IMR-90 (cell line): ENCODE results near the gene JADE3. TPM values are rescaled to one million over a fixed set of nuclear protein-coding genes. Genes with fewer than 3 reads are reported as not detected.

Source experiments
- ATAC-seq: fragments of 200-7000 bp; cut with Tn5 transposase; 2 replicates; pipeline ENCODE4 v1.9.1; 2020; ENCODE audit warnings: low read depth, mild to moderate bottlenecking, moderate library complexity
- Bru-seq: library from RNA; stranded (reverse); fragments of 400-500 nt; gene quantifications from one replicate; lab custom pipeline; 2021; lab: Mats Ljungman, UMichigan
- BruChase-seq, 2 experiments: library from RNA; stranded (reverse); fragments of 400-500 nt; gene quantifications; one replicate each; lab custom pipeline; 2021; lab: Mats Ljungman, UMichigan
- BruUV-seq: library from RNA; stranded (reverse); fragments of 400-500 nt; replicated peaks from 2 replicates; lab custom pipeline; 2021; lab: Mats Ljungman, UMichigan
- CTCF ChIA-PET: fragments of 300-600 bp; formaldehyde crosslinking; extraction: SDS; loops from one replicate; lab custom pipeline; 2021; ENCODE audit warnings: antibody characterized with exemption; lab: Yijun Ruan, JAX
- POLR2A ChIA-PET: fragments of 300-600 bp; sonication (Branson Sonifier 250); formaldehyde crosslinking; loops from one replicate; lab custom pipeline; 2022; ENCODE audit warnings: antibody characterized with exemption; ENCODE audit not compliant: unreplicated experiment; lab: Charles Lee
- DNase-seq: peaks from one replicate; pipeline ENCODE4 v3.0.0; 2013
- H2AFZ ChIP-seq: replicated peaks from 2 replicates; pipeline ENCODE3; 2013; ENCODE audit warnings: low read length, mild to moderate bottlenecking; ENCODE audit not compliant: poor library complexity
- H2AK5ac ChIP-seq: 2 replicates; pipeline ENCODE4 v1.6.1; 2013; ENCODE audit warnings: low read depth, low read length, inconsistent platforms
- H2AK9ac ChIP-seq: replicated peaks from 2 replicates; pipeline ENCODE3; 2013; ENCODE audit warnings: mild to moderate bottlenecking, low read depth, low read length, moderate library complexity; ENCODE audit not compliant: poor library complexity
- H2BK120ac ChIP-seq: 2 replicates; pipeline ENCODE4 v1.6.1; 2013; ENCODE audit warnings: low read depth, low read length, inconsistent platforms
- H2BK15ac ChIP-seq: 3 replicates; pipeline ENCODE4 v1.6.1; 2013; ENCODE audit warnings: low read depth, low read length, inconsistent platforms
- H2BK20ac ChIP-seq: 2 replicates; pipeline ENCODE4 v1.6.1; 2013; ENCODE audit warnings: low read depth, mild to moderate bottlenecking, inconsistent platforms, low read length, moderate library complexity
- H2BK5ac ChIP-seq: 2 replicates; pipeline ENCODE4 v1.6.1; 2013; ENCODE audit warnings: mild to moderate bottlenecking, low read depth, low read length, inconsistent platforms; ENCODE audit not compliant: poor library complexity, severe bottlenecking
- H3K14ac ChIP-seq: replicated peaks from 2 replicates; pipeline ENCODE4 v1.6.1; 2013; ENCODE audit warnings: low read depth, low read length, inconsistent platforms
- H3K18ac ChIP-seq: 2 replicates; pipeline ENCODE4 v1.6.1; 2013; ENCODE audit warnings: low read depth, low read length, control low read depth
- H3K23ac ChIP-seq: 2 replicates; pipeline ENCODE4 v1.6.1; 2013; ENCODE audit warnings: low read depth, low read length, inconsistent platforms
- H3K27ac ChIP-seq: 2 replicates; pipeline ENCODE4 v1.5.1; 2013; ENCODE audit warnings: mild to moderate bottlenecking, control low read depth, low read length; ENCODE audit not compliant: insufficient read depth
- H3K27me3 ChIP-seq: 2 replicates; pipeline ENCODE4 v1.6.1; 2013; ENCODE audit warnings: low read length; ENCODE audit not compliant: control insufficient read depth, insufficient read depth
- H3K36me3 ChIP-seq: 2 replicates; pipeline ENCODE4 v1.6.1; 2013; ENCODE audit warnings: low read length, mixed read lengths; ENCODE audit not compliant: control insufficient read depth, insufficient read depth
- H3K4ac ChIP-seq: 2 replicates; pipeline ENCODE4 v1.6.1; 2013; ENCODE audit warnings: low read depth, low read length, inconsistent platforms
- H3K4me1 ChIP-seq: 2 replicates; pipeline ENCODE4 v1.6.1; 2013; ENCODE audit warnings: low read length, mixed read lengths; ENCODE audit not compliant: control insufficient read depth, insufficient read depth
- H3K4me2 ChIP-seq: 2 replicates; pipeline ENCODE4 v1.6.1; 2013; ENCODE audit warnings: low read depth, mild to moderate bottlenecking, control low read depth, low read length, moderate library complexity
- H3K4me3 ChIP-seq: 2 replicates; pipeline ENCODE4 v1.5.1; 2013; ENCODE audit warnings: low read depth, mild to moderate bottlenecking, control low read depth, low read length, moderate library complexity; ENCODE audit not compliant: insufficient read depth
- H3K56ac ChIP-seq: 2 replicates; pipeline ENCODE4 v1.6.1; 2013; ENCODE audit warnings: low read length, inconsistent platforms; ENCODE audit not compliant: insufficient read depth; ENCODE audit errors: extremely low read depth
- H3K79me1 ChIP-seq, 2 experiments: 2 replicates each; pipeline ENCODE4 v1.6.1; 2013; ENCODE audit warnings: low read length in 2 of 2, inconsistent platforms in 1 of 2, low read depth in 1 of 2
- H3K9ac ChIP-seq: 2 replicates; pipeline ENCODE4 v1.6.1; 2013; ENCODE audit warnings: low read depth, low read length, control low read depth
- H3K9me1 ChIP-seq: 2 replicates; pipeline ENCODE4 v1.6.1; 2013; ENCODE audit warnings: low read length, inconsistent platforms; ENCODE audit not compliant: insufficient read depth
- H3K9me3 ChIP-seq: 2 replicates; pipeline ENCODE4 v1.6.1; 2013; ENCODE audit warnings: low read length; ENCODE audit not compliant: control insufficient read depth, insufficient read depth
- H4K20me1 ChIP-seq: 2 replicates; pipeline ENCODE4 v1.6.1; 2013; ENCODE audit warnings: low read length, inconsistent platforms; ENCODE audit not compliant: insufficient read depth
- H4K5ac ChIP-seq: 2 replicates; pipeline ENCODE4 v1.6.1; 2013; ENCODE audit warnings: mild to moderate bottlenecking, low read depth, low read length, control low read depth
- H4K8ac ChIP-seq, 2 experiments: 2 replicates each; pipeline ENCODE4 v1.6.1; 2013; ENCODE audit warnings: low read depth in 2 of 2, low read length in 2 of 2, control low read depth in 1 of 2, inconsistent platforms in 1 of 2
- H4K91ac ChIP-seq: 2 replicates; pipeline ENCODE4 v1.6.1; 2013; ENCODE audit warnings: low read depth, low read length, inconsistent platforms; ENCODE audit not compliant: insufficient read depth
- CHD1 ChIP-seq: IDR thresholded peaks from 2 replicates; pipeline ENCODE4 v1.6.1; 2012; ENCODE audit warnings: low read depth, low read length, improper control_type of control experiment
- FOS ChIP-seq: fragments of 150-350 bp; IDR thresholded peaks from 2 replicates; pipeline ENCODE4 v1.6.1; 2016; ENCODE audit warnings: low read depth, low read length
- NFE2L2 ChIP-seq: fragments of 150-350 bp; IDR thresholded peaks from 2 replicates; pipeline ENCODE4 v1.6.1; 2016; ENCODE audit warnings: low read depth, mild to moderate bottlenecking, low read length
- RFX5 ChIP-seq: IDR thresholded peaks from 2 replicates; pipeline ENCODE4 v1.8.0; 2012; ENCODE audit warnings: low read depth, mild to moderate bottlenecking, low read length, moderate library complexity
- SMC3 ChIP-seq: fragments of 150-350 bp; IDR thresholded peaks from 2 replicates; pipeline ENCODE4 v1.6.1; 2016; ENCODE audit warnings: low read depth, mild to moderate bottlenecking, antibody characterized with exemption, low read length, moderate library complexity
- WGBS, 2 experiments: methylation state at CpG; one replicate each; pipeline versions ENCODE4 v1.1.5 to v1.1.7; 2013; ENCODE audit warnings: missing lambda C conversion rate in 2 of 2; ENCODE audit not compliant: insufficient read length in 1 of 2; ENCODE audit errors: extremely low coverage in 2 of 2; 5-methylcytosine and 5-hydroxymethylcytosine counted together
- dilution Hi-C: fragments of 300-500 bp; cut with HindIII; formaldehyde crosslinking; loops from one replicate; pipeline ENCODE4 v1.14.3; 2018; ENCODE audit warnings: low sequenced_read_pairs; ENCODE audit not compliant: unreplicated experiment
- in situ Hi-C: fragments of 300-500 bp; cut with MboI; formaldehyde crosslinking; loops from 3 replicates; pipeline ENCODE4 v1.14.3; 2019; ENCODE audit warnings: low sequenced_read_pairs, inconsistent platforms, mixed read lengths
- intact Hi-C: fragments of 100-400 bp; cut with micrococcal nuclease; formaldehyde crosslinking; loops from 2 replicates; pipeline ENCODE4 v1.10.0; 2022
- long read RNA-seq: library from polyadenylated mRNA; unstranded; transcript quantifications from one replicate; pipeline ENCODE4 v2.0.0, GENCODE V29; 2021; ENCODE audit not compliant: unreplicated experiment
- polyA plus RNA-seq, 3 experiments: library from polyadenylated mRNA; depleted of rRNA; stranded (reverse); fragments of >200 nt; gene quantifications; 2 replicates each; pipeline ENCODE4 v1.2.3, GENCODE V29; 2012; ENCODE audit warnings: low replicate concordance in 1 of 3
- total RNA-seq: library from RNA; depleted of rRNA; stranded (reverse); fragments of >200 nt; gene quantifications from 2 replicates; pipeline ENCODE4 v1.2.3, GENCODE V29; 2012; rRNA removed

Gene JADE3
- total RNA-seq (4.4 and 4.7 TPM in 2 replicates), polyA plus RNA-seq (2012; rRNA removed) (1.7 and 2.1 TPM in 2 replicates), Bru-seq, nascent RNA (percentile 52 among the genes with signal in this experiment), BruChase-seq, experiment 1, labeled RNA remaining after a 6-hour chase (percentile 53 among the genes with signal in this experiment), BruChase-seq, experiment 2, labeled RNA remaining after a 2-hour chase (percentile 57 among the genes with signal in this experiment)
- polyA plus RNA-seq (2012; cell fraction: cytosol; rRNA removed): 0.47 and 0.84 TPM in 2 replicates
- polyA plus RNA-seq (2012; cell fraction: nucleus; rRNA removed; ENCODE audit: low replicate concordance): 0.65 and 2.9 TPM in 2 replicates
- long read RNA-seq, full-length matches to known transcripts: 2 of 3 reads
- long read RNA-seq, partial matches to known transcripts: 0 of 3 reads
- long read RNA-seq, other reads (novel, unspliced or antisense): 1 of 3 reads

- peak within 1 kb of the TSS; percentile 11 for H2AK9ac ChIP-seq
- H3K27ac ChIP-seq: peak within 1 kb of the TSS; percentile 7; the same call in 1 of the 2 replicates
- H2BK5ac ChIP-seq: no peak within 1 kb of the TSS
- TF ChIP-seq CHD1 (no peak), NFE2L2 (no peak), RFX5 (no peak), FOS (no peak), SMC3 (no peak)
- intact Hi-C loops (loop anchor here (2.0 to 10.0 kb wide), 2 partner anchors 119 to 157 kb away; partner anchors contain the start of gene SLC9A7), dilution Hi-C loops (no loop called here), in situ Hi-C loops (no loop called here)
- H2BK120ac ChIP-seq: no peak within 1 kb of the TSS; the same call in 1 of the 2 replicates
- H3K36me3 ChIP-seq: no peaks in the 10 kb centered on the region
- ATAC-seq (peak; percentile 87), DNase-seq (peak; percentile 56)
- H3K56ac ChIP-seq: no peak within 1 kb of the TSS
- peaks cover 9% of the 10 kb centered on the region for H3K27me3 ChIP-seq
- H3K4me3 ChIP-seq: peak within 1 kb of the TSS; percentile 91
- no peak within 1 kb of the TSS for H4K8ac ChIP-seq
- no peak within 1 kb of the TSS for H2BK20ac ChIP-seq
- 14% methylated on average over 14 of the region's 64 CpGs; no CpG with 5 or more reads in 1 of the 2 experiments for WGBS, 2 experiments
- no peaks in the 10 kb centered on the region for H3K9me3 ChIP-seq
- peak within 1 kb of the TSS; percentile 85 for H2AFZ ChIP-seq
- H3K9me1 ChIP-seq: no peaks in the 10 kb centered on the region
- H3K14ac ChIP-seq: no peak within 1 kb of the TSS
- no peak within 1 kb of the TSS for H3K4ac ChIP-seq
- no TSS peak for BruUV-seq
- H4K20me1 ChIP-seq: peaks cover 15% of the 10 kb centered on the region
- H4K91ac ChIP-seq: no peak within 1 kb of the TSS
- no peaks in the 10 kb centered on the region for H3K4me1 ChIP-seq
- POLR2A ChIA-PET: no interaction called here
- CTCF ChIA-PET: interaction anchor here (0.6 to 1.1 kb wide), 2 partner anchors 9 to 123 kb away, joined by 3 to 4 read pairs; no protein-coding TSS in a partner anchor
- H2AK5ac ChIP-seq: no peak within 1 kb of the TSS
- H3K18ac ChIP-seq: no peak within 1 kb of the TSS
- H3K79me1 ChIP-seq: peaks cover 12 to 20% of the 10 kb centered on the region in 2 experiments; a peak in 3 of 4 replicates
- peak within 1 kb of the TSS; percentile 39 for H3K9ac ChIP-seq
- no peak within 1 kb of the TSS for H3K23ac ChIP-seq
- H4K5ac ChIP-seq: no peak within 1 kb of the TSS
- H2BK15ac ChIP-seq: no peak within 1 kb of the TSS
- peak within 1 kb of the TSS; percentile 84 for H3K4me2 ChIP-seq
Measured at GRCh38 chrX:46912098-46912602, at the start of gene JADE3. Gene JADE3 (plus strand): TSS chrX:46912421. CDS start chrX:46984895, 72,474 bp downstream.
